ENCODE data around the gene GPR176.

Gene GPR176

DNA sequence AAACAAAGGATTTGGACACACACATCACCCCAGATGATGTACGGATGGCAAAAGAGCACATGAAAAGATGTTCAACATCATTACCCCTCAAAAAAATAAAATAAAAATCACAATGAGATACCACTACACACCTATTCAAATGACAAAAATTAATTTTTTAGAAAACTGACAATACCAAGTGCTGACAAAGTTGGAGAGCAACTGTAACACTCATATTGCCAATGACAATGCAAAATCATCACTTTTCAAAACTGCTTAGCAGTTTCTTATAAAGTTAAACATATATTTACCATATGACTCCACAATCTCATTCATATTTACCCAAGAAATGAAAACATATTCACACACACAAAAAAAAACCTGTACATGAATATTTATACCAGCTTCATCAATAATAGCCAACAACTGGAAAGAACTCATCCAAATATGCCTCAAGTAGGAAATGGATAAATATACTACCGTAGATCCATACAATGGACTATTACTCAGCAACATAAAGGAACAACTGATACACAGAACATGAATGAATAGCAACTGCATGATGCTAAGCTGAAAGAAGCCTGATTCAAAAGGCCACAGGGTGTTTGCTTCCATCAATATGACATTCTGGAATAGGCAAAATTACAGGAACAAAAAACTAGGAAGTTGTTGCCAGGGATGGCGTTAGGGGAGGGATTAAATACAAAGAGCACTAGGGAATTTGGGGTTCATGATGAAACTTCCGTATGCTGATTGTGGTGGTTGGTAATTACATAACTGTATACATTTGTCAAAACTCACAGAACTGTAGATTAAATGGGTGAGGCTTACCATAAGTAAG is 138.7 kb downstream of the GPR176 start:
- DNase-seq, result no peak

DNA sequence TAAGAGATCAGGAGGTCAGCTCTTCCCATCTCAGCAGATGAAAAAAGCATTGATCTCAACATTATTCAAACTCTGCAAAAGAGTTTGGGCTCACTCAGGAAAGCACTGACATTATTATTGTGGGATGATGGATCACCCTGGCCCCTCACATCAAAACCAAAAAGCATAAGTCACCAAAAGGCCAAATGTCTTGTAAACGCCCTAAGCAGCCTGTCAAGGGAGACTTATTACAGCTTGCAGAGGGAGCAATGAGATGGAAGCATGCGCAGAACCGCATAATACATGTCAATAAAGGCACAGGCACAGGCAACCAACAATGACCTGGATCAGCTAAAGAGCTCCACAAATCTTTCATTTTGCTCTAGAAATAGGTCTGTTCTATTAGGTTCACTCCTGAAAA is 142.0 kb downstream of the GPR176 start:
- no peak for DNase-seq

DNA sequence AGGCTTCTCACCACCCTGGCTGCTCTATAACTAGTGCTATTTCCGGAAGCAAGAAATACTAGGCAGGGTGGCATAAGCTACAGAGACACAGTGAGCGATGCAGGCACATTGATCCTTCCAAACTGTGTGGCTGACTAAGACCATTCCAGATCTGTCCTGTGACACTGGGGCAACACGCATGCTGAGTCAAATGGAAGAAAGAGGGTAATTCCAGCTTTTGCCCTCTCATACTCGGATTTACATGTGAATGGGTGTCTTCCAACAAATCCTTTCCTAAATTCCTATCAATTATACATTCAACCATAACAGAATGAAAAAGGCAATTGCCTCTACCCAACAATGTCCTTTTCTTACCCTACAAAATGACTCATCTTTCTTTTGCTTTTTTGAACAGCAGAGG is 142.6 kb downstream of the GPR176 start:
- DNase-seq, result no peak

DNA sequence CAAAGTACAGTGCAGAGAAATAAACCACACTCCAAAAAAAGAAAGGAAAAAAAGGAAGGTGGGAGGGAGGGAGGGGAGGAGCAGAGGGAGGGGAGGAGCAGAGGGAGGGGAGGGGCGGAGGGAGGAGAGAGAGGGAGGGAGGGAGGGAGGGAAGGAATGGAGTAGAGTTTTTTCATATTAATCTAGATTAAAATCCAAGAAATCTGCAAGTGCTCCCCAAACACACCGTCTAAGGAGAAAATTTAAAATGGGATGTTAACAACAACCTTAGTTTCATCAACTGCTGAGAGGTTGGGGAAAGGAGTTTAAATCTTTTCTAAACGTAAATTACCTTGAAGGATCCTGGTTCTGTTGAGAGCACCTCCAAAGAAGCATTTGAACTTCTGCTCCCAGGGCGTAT is 144.0 kb downstream of the GPR176 start:
- DNase-seq, result no peak

DNA sequence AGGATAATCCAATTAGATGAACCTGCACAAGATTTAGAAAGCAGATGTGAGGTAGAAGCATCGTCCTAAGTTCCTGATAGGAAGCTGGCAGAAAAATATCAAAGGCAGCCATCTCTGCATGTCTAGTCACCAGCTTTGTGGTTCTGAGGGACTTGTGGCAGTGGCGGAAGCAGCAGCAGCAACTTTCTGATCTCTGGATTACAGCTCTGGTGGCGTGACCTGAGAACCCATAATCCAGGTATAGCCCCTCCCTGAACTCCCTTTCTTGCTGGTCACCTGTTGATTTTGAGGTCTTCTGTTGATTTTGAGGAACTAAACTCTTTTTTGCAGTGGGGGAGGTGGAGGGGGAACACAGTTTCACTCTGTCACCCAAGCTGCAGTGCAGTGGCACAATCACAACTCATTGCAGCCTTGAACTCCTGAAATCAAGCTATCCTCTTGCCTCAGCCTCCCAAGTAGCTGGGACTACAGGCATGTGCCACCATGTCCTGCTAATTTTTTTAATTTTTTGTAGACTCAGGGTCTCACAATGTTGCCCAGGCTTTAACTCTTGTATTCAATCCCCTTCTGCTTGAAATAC is 145.3 kb downstream of the GPR176 start:
- no peak for DNase-seq

DNA sequence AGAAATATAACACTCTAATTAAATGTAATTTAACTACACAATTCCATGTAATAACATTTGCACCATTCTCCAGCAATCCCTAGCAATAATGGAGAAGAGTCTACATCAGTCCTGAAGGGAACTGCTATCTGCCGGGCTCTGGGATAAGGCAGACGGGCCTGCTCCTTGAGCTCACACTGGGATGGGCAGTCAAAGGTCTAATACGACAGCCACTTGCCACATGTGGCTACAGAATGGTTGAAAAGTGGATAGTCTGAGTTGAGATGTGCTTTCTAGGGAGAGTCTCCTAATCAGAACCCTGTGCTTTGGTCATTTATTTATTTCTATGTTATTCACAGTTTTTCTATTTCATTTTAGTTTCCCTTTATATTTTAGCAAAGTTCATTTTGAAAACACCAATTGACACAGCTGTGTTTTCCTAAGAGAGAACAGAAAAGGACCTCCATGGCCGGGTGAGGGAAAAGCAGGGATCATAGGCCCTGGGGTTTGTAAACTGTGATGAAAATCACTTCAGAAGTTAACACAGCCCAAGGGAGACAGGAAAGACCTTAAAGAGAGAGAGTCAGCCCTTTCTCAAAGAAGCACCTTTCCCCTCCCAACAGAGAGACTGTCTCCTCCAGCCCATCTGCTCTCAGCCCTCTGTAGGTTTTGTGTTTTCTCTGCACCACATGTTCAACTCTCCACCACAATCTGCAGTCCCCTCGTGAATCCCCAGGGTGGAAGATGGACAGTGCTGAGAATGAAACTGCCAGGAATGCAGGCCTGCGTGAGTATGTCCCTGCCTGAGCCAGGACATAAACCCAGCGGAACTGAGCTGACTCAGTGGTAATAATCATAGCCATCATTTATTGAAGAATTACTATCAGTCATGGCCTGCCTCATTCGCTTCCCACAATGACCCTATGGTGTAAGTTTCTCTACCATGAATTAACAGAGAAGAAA is 149.0 kb downstream of the GPR176 start:
- DNase-seq, result no peak

DNA sequence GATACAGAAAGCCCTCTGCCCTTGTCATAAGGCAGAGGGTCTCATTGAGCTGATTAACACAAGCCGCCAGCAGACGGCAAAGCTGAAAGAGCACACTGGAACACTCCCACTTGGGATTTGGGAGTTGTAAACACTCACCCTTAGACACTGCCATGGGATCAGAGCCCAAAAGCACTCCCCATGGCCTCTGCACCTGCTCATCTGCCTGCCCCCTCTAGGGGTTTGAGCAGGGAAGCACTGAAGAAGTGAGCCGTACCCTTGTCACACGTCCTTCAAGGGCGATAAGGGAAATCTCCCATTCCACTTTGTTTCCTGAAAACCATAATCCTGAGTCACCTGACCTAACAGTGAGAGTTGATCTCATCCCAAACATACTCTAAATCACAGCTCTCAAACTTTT is 152.1 kb downstream of the GPR176 start:
- no peak for DNase-seq

DNA sequence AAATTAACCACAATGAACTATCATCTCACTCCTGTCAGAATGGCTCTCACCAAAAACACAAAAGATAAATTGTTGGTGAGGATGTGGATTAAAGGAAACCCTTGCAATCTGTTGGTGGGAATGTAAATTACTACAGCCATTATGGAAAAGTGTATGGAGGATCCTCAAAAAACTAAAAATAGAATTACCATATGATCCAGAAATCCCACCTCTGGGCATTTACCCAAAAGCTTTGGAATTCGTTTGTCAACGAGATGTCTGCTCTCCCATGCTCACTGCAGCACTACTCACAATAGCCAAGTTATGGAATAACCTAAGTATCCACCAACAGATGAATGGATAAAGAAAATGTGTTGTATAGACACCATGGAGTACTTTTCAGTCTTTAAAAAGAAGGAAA is 159.1 kb downstream of the GPR176 start:
- no peak for DNase-seq

DNA sequence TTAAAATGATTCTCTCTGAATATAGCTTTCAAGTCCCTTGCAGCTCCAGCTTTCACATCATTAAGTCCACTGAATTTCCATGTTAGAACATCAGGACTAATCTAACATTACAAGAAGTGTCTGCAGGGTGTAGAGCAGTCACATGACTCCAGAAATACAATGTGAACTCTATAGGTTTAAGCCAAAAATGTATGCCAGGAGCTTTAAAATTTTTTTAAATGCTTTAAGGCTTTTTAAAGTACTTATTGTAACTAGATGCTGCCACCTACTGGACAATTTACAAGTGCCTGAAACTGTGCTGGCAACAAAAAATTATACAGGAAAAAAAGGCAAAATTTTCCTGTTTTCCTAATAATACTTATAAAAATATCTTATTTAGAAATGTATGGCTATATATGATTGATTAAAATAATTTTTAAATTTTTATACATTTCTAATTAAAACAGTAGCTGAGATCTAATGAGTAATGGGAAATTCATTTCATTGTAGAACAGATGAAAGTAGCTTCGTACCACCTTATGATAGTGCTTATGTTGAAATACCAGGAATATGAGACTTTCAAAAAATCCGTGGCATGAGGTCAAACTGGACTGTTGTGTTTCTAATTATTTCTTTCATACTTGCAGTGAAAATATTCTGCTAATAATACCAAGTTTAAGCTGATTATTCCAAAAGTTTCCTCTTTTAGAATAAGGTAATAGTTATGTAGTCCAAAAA is 163.1 kb downstream of the GPR176 start:
- no peak for DNase-seq

DNA sequence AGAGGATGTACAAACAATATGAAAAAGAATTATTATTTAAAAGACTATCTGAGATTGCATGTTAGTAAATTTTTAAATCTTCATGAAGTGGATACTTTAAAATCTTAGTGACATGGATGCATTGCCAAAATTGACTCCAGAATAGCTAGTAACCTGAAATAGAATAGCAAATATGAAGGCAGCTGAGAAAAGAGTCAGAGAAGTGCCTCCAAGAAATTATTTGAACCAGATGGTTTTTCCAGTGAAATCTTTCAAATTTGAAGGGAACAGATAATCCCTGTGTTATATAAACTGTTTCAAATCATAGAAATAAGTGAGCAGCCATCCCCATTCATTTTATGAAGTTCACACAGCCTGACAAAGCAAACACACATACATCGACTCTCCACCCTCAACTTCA is 167.1 kb downstream of the GPR176 start:
- no peak for DNase-seq

DNA sequence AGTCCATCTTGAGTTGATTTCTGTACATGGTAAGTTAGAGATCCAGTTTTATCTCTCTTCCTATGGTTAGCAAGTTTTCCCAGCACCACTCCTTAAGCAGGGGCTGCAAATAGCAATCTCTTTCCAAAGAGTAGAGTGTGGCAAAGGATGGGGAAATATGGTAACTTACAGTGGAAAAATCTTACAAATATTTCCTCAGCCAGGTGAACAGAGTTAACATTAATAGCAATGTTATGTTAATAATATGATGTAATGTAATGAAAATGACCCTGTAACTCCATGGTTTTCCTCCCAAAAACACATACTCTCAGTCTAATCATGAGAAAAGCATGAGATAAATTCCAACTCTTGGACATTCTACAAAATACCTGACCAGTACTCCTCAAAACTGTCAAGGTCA is 167.8 kb downstream of the GPR176 start:
- no peak for DNase-seq

Data from NK-92 treated with Interleukin-12 subunit alpha and Interleukin-12 subunit beta, amount 100 ng/mL, for 24 hours (cell line).